Mesendoderm (in vitro differentiated cells): Measurements from ENCODE around the gene PCF11.
A peak's percentile ranks its signal among the peaks of the same experiment; 100 is the strongest.

Source experiments
- DNase-seq: peaks from one replicate; pipeline ENCODE4 v3.0.0; 2013
- H2AK5ac ChIP-seq: 2 replicates; pipeline ENCODE4 v1.6.1; 2013; ENCODE audit warnings: low read length, inconsistent platforms
- H2BK120ac ChIP-seq: 2 replicates; pipeline ENCODE4 v1.6.1; 2013; ENCODE audit warnings: low read depth, mild to moderate bottlenecking, low read length, moderate library complexity, mixed read lengths
- H2BK15ac ChIP-seq: replicated peaks from 2 replicates; pipeline ENCODE4 v1.6.1; 2013; ENCODE audit warnings: low read depth, mild to moderate bottlenecking, moderate library complexity
- H2BK5ac ChIP-seq: 2 replicates; pipeline ENCODE4 v1.6.1; 2013; ENCODE audit warnings: low read length, inconsistent platforms
- H3K18ac ChIP-seq: 2 replicates; pipeline ENCODE4 v1.6.1; 2013; ENCODE audit warnings: mild to moderate bottlenecking, low read length, mixed read lengths
- H3K23ac ChIP-seq: one replicate; pipeline ENCODE4 v1.6.1; 2013; ENCODE audit warnings: low read length
- H3K27ac ChIP-seq: 2 replicates; pipeline ENCODE4 v1.5.1; 2013; ENCODE audit warnings: low read depth, mild to moderate bottlenecking, inconsistent platforms, low read length, moderate library complexity
- H3K27me3 ChIP-seq: 2 replicates; pipeline ENCODE4 v1.6.1; 2013; ENCODE audit warnings: low read length, control low read depth, mild to moderate bottlenecking, inconsistent platforms; ENCODE audit not compliant: insufficient read depth, poor library complexity
- H3K36me3 ChIP-seq: 2 replicates; pipeline ENCODE4 v1.6.1; 2013; ENCODE audit warnings: low read length, inconsistent platforms; ENCODE audit not compliant: control insufficient read depth, insufficient read depth
- H3K4ac ChIP-seq: one replicate; pipeline ENCODE4 v1.6.1; 2013; ENCODE audit warnings: low read depth, mild to moderate bottlenecking, low read length, moderate library complexity
- H3K4me1 ChIP-seq: 2 replicates; pipeline ENCODE4 v1.6.1; 2013; ENCODE audit warnings: low read depth, low read length, inconsistent platforms; ENCODE audit not compliant: control insufficient read depth
- H3K4me2 ChIP-seq: 2 replicates; pipeline ENCODE4 v1.6.1; 2013; ENCODE audit warnings: low read length
- H3K4me3 ChIP-seq: 2 replicates; pipeline ENCODE4 v1.5.1; 2013; ENCODE audit warnings: mild to moderate bottlenecking, low read length
- H3K56ac ChIP-seq: one replicate; pipeline ENCODE4 v1.6.1; 2013; ENCODE audit warnings: low read length
- H3K79me1 ChIP-seq: 2 replicates; pipeline ENCODE4 v1.6.1; 2013; ENCODE audit warnings: low read length, inconsistent platforms
- H3K79me2 ChIP-seq: 2 replicates; pipeline ENCODE4 v1.6.1; 2013; ENCODE audit warnings: mild to moderate bottlenecking, low read length; ENCODE audit not compliant: control insufficient read depth, insufficient read depth
- H3K9ac ChIP-seq: 2 replicates; pipeline ENCODE4 v1.6.1; 2013; ENCODE audit warnings: low read length, inconsistent platforms
- H4K5ac ChIP-seq: one replicate; pipeline ENCODE4 v1.6.1; 2013; ENCODE audit warnings: low read length
- H4K8ac ChIP-seq: one replicate; pipeline ENCODE4 v1.6.1; 2013; ENCODE audit warnings: low read depth, mild to moderate bottlenecking, control low read depth, low read length, moderate library complexity
- WGBS: extraction: QIAGEN DNeasy Blood & Tissue Kit; methylation state at CpG from one replicate; pipeline ENCODE4 v1.1.7; 2013; ENCODE audit warnings: low lambda C conversion rate, missing lambda C conversion rate; ENCODE audit not compliant: insufficient coverage; ENCODE audit errors: extremely low coverage; 5-methylcytosine and 5-hydroxymethylcytosine counted together

PCF11 gene

GRCh38 chr11:83192606-83193245 lies 35.8 kb downstream of the PCF11 start:
- H3K79me2 ChIP-seq, result peaks cover 15% of the 10 kb centered on the region
- no peaks in the 10 kb centered on the region for H3K36me3 ChIP-seq
- no peak overlapping the region for H4K8ac ChIP-seq
- H3K79me1 ChIP-seq, result peaks cover 8% of the 10 kb centered on the region
- no peak overlapping the region for H2BK120ac ChIP-seq
- WGBS, result no CpG with 5 or more reads among the region's 8 CpGs
- no peak overlapping the region for H3K4ac ChIP-seq
- peak overlapping the region; percentile 93 for H3K4me3 ChIP-seq
- DNase-seq, result no peak
- no peak overlapping the region for H2AK5ac ChIP-seq
- H4K5ac ChIP-seq, result peak overlapping the region; percentile 36
- H3K27me3 ChIP-seq, result no peaks in the 10 kb centered on the region
- peaks cover 4% of the 10 kb centered on the region for H3K4me1 ChIP-seq
- H2BK5ac ChIP-seq, result no peak overlapping the region
- peak overlapping the region; percentile 72 for H3K4me2 ChIP-seq
- H3K18ac ChIP-seq, result no peak overlapping the region
- H3K56ac ChIP-seq, result peak overlapping the region; percentile 96
- H2BK15ac ChIP-seq, result no peak overlapping the region
- no peak overlapping the region for H3K23ac ChIP-seq
- H3K9ac ChIP-seq, result peak overlapping the region; percentile 91
- no peak overlapping the region for H3K27ac ChIP-seq

GRCh38 chr11:83193315-83194280 lies 36.7 kb downstream of the PCF11 start, which contains the start of gene ANKRD42:
TSS of gene ANKRD42 (plus strand) at chr11:83193712. CDS start at chr11:83194671, 959 bp downstream.
- Histone ChIP-seq H3K4me3 (peak within 1 kb of the TSS; percentile 93), H3K23ac (no peak within 1 kb of the TSS), H2BK120ac (no peak within 1 kb of the TSS), H3K4ac (no peak within 1 kb of the TSS), H2BK5ac (no peak within 1 kb of the TSS), H3K4me2 (peak within 1 kb of the TSS; percentile 100), H4K5ac (peak within 1 kb of the TSS; percentile 36), H3K79me1 (peaks cover 8% of the 10 kb centered on the region), H3K27me3 (no peaks in the 10 kb centered on the region), H3K36me3 (no peaks in the 10 kb centered on the region), H3K9ac (peak within 1 kb of the TSS; percentile 91), H3K4me1 (peaks cover 4% of the 10 kb centered on the region), H3K79me2 (peaks cover 15% of the 10 kb centered on the region), H4K8ac (peak within 1 kb of the TSS; percentile 69), H3K18ac (no peak within 1 kb of the TSS), H3K27ac (peak within 1 kb of the TSS; percentile 16), H2AK5ac (no peak within 1 kb of the TSS), H3K56ac (peak within 1 kb of the TSS; percentile 96), H2BK15ac (no peak within 1 kb of the TSS)
- no CpG with 5 or more reads among the region's 67 CpGs for WGBS
- peak; percentile 99 for DNase-seq

- Histone ChIP-seq H2AK5ac (no peak overlapping the region), H3K27me3 (no peaks in the 10 kb centered on the region), H3K4me2 (peak overlapping the region; percentile 100), H3K9ac (peak overlapping the region; percentile 76), H3K56ac (peak overlapping the region; percentile 85), H3K4me3 (peak overlapping the region; percentile 86), H3K18ac (no peak overlapping the region), H2BK5ac (no peak overlapping the region), H2BK120ac (no peak overlapping the region), H3K23ac (no peak overlapping the region), H2BK15ac (no peak overlapping the region), H3K4ac (no peak overlapping the region), H4K8ac (no peak overlapping the region), H4K5ac (no peak overlapping the region), H3K36me3 (no peaks in the 10 kb centered on the region), H3K79me2 (peaks cover 15% of the 10 kb centered on the region), H3K79me1 (peaks cover 8% of the 10 kb centered on the region), H3K4me1 (peaks cover 4% of the 10 kb centered on the region), H3K27ac (no peak overlapping the region)
- DNase-seq, result peak; percentile 77
- WGBS, result no CpG with 5 or more reads among the region's 35 CpGs
Observed at GRCh38 chr11:83194281-83195142, 37.6 kb downstream of the PCF11 start.

- Histone ChIP-seq H3K23ac (no peak overlapping the region), H4K5ac (no peak overlapping the region), H3K4me2 (peak overlapping the region; percentile 100), H4K8ac (no peak overlapping the region), H3K4me1 (peaks cover 4% of the 10 kb centered on the region), H3K9ac (peak overlapping the region; percentile 76), H2BK120ac (no peak overlapping the region), H3K79me1 (peaks cover 8% of the 10 kb centered on the region), H3K56ac (peak overlapping the region; percentile 27), H3K36me3 (no peaks in the 10 kb centered on the region), H3K4me3 (no peak overlapping the region), H3K27ac (no peak overlapping the region), H2AK5ac (no peak overlapping the region), H3K18ac (no peak overlapping the region), H3K4ac (no peak overlapping the region), H2BK5ac (no peak overlapping the region), H3K27me3 (no peaks in the 10 kb centered on the region), H2BK15ac (no peak overlapping the region), H3K79me2 (peaks cover 15% of the 10 kb centered on the region)
- WGBS, result no CpG with 5 or more reads among the region's 4 CpGs
- DNase-seq, result peak; percentile 46
Observed at GRCh38 chr11:83195143-83195466, 38.2 kb downstream of the PCF11 start.

- peaks cover 15% of the 10 kb centered on the region for H3K79me2 ChIP-seq
- WGBS, result no CpG with 5 or more reads among the region's 8 CpGs
- no peak overlapping the region for H3K4me2 ChIP-seq
- H3K23ac ChIP-seq, result no peak overlapping the region
- no peak overlapping the region for H4K5ac ChIP-seq
- peaks cover 8% of the 10 kb centered on the region for H3K79me1 ChIP-seq
- no peak overlapping the region for H3K4ac ChIP-seq
- H2AK5ac ChIP-seq, result no peak overlapping the region
- H4K8ac ChIP-seq, result no peak overlapping the region
- no peak overlapping the region for H3K4me3 ChIP-seq
- H3K18ac ChIP-seq, result no peak overlapping the region
- H2BK120ac ChIP-seq, result no peak overlapping the region
- peaks cover 4% of the 10 kb centered on the region for H3K4me1 ChIP-seq
- H3K27ac ChIP-seq, result no peak overlapping the region
- H2BK15ac ChIP-seq, result no peak overlapping the region
- no peak overlapping the region for H2BK5ac ChIP-seq
- H3K56ac ChIP-seq, result no peak overlapping the region
- no peaks in the 10 kb centered on the region for H3K36me3 ChIP-seq
- DNase-seq, result no peak
- no peaks in the 10 kb centered on the region for H3K27me3 ChIP-seq
- no peak overlapping the region for H3K9ac ChIP-seq
Observed at GRCh38 chr11:83195649-83196048, 38.7 kb downstream of the PCF11 start.
